ENCODE measurements around the gene CDK10.
"Not testable (repeated sequence)": the region's sequence is repeated elsewhere in the genome, so short reads cannot be mapped to it uniquely, and the experiment has no call there.

CDK10 gene

GRCh38 chr16:89696670-89697128 lies 10.2 kb downstream of the CDK10 start:
- DNase-seq: no peak

- DNase-seq: no peak
Measured at GRCh38 chr16:89697161-89697615, 10.7 kb downstream of the CDK10 start.

DNA sequence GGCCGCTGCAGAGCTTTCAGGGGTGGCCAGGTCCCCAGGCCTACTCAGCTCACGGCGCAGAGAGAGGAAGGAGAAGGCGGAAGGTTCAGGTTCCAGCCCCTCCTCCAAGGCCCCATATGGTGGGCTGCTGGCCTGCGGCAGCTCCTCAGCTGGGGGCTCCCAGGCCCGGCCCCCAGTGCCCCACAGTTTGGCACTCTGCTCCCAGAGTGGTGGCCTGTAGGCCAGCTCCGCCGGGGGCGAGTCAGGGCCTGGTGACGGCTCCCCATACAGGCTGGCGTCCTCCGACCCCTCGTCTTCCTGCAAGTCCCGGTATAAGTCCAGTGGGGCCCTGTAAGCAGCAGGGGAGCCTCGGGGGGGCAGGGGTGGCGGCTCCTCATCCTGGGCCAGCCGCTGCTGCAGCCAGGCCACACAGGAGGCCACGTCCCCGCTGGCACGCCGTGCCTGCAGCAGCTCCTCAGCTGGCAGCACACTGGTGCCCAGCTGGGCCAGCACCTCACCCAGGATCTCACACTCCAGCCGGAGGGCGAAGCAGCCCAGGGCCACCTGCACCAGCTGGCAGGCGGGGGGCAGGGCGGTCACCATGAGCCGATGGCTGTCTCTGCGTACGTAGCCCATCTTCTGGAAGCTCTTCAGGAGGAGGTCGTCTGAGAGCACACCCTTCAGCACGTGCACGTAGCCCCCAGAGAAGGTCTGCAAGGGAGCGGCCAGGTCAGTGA lies 11.3 kb downstream of the CDK10 start:
- DNase-seq: no peak

DNA sequence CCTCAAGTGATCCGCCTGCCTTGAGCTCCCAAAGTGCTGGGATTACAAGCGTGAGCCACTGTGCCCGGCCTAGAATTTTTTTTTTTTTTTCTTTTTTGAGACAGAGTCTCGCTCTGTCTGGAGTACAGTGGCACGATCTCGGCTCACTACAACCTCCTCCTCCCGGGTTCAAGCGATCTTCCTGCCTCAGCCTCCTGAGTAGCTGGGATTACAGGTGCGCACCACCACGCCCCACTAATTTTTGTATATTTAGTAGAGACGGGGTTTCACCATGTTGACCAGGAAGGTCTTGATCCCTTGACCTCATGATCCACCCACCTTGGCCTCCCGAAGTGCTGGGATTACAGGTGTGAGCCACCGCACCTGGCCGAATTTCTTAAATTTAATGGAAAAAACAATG lies 12.2 kb downstream of the CDK10 start:
- DNase-seq: not testable (repeated sequence)

DNA sequence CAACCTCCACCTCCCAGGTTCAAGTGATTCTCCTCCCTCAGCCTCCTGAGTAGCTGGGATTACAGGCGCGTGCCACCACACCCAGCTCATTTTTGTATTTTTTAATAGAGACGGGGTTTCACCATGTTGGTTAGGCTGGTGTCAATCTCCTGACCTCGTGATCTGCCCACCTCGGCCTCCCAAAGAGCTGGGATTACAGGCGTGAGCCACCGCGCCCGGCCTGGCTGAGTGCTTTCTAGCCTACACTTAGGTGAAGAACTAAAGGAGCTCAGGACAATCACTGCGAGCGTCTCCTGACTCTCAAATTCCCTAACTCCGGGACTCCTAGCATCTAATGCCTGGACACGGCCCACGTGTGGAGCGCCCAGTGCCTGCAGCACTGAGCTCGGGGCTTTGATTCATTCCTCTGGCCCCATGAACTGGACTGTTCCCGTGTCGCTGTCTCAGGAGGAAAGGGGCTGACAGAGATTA lies 13.2 kb downstream of the CDK10 start:
- DNase-seq: not testable (repeated sequence)

DNA sequence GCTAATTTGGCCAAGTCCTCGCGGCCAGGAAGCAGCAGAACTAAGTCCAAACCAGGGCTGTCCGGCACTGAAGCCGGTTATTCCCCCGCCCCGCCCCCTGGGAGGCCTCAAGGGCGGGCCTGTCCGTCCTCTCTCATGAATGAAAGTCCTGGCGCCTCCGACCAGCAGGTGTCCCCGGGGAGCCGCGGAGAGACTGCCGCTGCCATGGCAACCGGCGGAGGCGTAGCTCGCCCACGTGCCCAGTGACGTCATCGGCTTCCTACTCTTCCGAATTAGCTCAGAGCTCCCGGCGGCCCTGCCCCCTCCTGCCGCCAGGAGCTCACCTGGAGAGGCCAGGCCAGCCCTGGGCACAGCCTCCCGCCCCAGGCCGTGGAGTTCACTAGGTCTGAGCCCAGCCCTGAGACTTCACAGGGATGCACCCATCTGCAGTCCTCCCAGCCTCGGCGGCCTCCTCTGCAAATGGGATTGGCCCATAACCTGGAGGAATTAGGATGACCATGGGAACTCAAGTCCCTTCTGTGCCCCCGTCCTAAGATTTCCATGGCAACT lies 13.7 kb downstream of the CDK10 start:
- peak; percentile 97 for DNase-seq

DNA sequence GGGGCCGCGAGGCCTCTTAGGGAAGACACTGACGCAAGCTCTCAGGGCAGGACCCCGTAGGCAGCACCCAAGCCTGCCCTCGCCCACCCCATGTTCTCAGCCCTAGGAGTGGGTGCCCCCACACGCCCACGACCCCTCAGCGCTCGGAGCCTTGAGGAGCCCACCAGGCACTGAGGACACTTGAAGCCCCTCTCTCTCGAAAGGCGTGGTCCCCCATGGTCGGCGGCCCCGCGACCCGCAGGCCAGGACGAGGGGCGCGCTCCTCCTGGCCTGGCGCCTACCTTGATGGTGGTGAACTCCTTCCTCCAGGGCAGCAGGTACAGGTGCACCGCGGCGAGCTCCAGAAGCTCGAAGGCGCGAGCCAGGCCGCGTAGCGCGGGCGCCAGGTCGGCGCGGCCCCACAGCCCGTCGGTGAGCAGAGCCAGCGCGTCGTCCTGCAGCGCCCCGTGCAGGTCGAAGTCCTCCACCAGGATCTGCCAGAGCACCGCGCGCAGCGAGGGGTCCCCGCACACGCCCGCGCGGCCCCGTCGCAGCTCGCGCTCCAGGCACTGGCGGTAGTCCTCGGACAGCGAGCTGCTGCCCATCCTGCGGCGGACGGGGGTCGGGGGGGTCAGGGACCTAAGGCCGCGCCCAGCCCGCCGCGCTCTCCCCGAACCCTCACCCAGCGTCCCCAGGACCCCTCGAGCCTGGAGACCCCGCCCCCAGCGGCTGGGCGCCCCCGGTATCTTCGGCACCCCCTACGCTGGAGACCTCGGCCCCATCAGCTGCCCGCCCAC lies 14.3 kb downstream of the CDK10 start:
- peak; percentile 51 for DNase-seq

GRCh38 chr16:89701425-89702406 lies 15.2 kb downstream of the CDK10 start, which contains the start of gene SPATA2L:
Gene SPATA2L (minus strand): TSS chr16:89701705. CDS start chr16:89701232, 473 bp downstream.
- DNase-seq: peak; percentile 93

GRCh38 chr16:89704281-89704680 lies 17.8 kb downstream of the CDK10 start:
- DNase-seq: no peak

DNA sequence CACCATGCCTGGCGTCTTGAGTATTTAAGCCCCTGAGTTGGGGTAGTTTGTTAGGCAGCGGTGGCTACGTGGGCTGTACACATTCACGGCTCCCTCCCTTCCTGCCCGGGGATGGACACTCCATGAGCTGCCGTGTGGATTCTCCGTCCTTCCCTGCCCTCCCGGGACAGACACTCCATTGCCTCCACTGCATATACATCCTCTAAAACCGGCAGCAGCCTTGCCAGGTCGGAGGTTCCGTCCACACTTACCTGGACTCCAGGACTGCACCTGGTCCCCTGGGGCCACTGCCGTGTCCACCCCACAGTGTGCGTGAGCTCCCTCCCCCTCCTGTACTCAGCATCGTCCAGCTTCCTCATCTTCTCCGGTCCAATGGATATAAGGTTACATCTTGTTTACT lies 18.5 kb downstream of the CDK10 start:
- no peak for DNase-seq

- DNase-seq: no peak
Measured at GRCh38 chr16:89706518-89707260, 20.2 kb downstream of the CDK10 start.

GRCh38 chr16:89707695-89708094 lies 21.2 kb downstream of the CDK10 start:
- DNase-seq: no peak

GRCh38 chr16:89708481-89708931 lies 22.0 kb downstream of the CDK10 start:
- peak; percentile 23 for DNase-seq

DNA sequence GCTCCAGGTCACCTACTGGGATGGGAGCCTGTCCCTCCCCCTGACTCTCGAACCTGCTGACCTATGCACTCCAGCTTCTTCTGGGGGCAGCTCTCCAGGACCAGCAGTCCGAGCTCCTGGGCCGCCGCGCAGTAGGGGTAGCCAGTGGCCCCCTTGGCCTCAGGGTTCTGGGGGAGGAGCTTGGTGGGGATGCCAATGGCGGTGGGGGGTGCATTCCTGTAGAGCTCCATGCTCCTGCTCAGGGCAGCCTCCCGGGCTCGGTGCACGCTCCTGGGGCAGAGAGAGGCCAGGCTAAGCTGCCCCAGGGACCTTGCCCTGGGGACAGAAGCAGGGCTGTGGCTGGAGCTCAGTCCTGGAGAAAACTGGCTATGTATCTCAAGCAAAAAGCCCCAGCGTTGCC lies 22.7 kb downstream of the CDK10 start:
- no peak for DNase-seq

DNA sequence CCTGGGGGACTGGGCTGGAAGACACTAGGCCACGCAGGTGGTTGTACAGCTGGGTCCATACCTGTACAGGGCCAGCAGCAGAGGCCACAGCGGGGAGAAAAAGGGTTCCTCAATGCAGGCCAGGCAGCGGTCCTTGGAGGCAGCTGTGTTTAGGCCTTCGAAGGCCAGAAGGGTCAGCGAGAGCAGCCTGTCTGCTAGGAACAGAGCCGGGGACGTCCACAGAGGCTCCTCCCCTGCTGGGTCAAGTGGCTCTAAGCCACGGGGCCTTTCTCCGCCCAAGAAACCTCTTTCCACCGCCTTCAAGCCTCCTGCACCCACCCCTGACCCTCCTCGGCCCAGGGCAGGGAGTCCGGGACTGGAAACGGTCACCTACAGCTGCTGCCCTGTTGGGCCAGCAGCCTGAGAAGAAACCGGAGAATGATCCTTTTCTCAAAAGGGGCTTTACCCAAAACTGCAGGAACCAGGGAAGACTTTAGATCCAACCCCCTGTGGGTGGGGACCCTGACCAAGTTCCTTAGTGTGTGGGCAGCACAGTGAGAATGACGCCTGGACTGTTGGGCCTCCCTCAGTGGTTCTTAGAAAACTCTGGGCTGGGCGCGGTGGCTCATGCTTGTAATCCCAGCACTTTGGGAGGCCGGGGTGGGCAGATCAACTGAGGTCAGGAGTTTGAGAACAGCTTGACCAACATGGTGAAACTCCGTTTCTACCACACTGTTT lies 23.4 kb downstream of the CDK10 start:
- DNase-seq: no peak

DNA sequence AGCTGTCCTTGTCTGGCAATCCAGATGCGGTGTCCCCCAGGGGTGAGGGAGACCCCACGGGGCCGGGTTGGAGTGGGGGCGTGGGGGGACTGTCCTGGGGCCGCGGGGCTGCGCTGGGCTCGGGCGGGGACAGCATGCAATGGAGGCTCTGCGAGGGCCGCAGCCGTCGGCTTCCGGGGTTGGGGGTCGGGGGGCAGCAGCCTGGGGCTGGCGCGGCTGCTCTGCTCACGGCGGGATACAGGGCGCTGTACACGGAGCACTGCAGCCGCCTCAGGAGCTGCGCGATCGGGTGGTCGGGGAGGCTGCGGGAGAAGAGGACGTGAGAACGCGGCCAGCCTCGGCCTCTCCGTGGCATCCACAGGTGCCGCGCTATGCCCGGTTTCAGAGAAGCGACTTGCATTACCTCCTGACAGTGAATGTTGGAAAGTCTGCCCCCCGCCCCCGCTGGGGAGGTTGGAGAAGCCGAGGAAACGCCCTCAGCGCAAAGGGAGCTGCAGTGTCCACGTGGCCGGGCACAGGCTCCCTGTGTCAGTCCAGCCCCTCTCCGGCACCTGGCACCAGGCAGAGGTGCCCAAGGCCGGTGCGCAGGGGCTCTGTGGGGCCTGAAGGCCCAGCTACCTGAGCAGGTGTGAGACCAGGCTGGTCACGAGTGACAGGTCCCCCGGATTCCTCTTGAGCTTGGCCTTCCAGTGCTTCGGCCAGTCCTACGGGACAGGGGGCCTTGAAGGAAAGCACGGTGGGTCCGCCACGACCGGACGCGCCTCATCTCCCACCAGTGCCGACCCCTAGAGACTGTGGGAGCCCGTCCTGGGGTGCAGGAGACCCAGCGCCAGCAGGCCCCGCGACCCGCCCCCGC lies 24.4 kb downstream of the CDK10 start:
- DNase-seq: no peak

DNA sequence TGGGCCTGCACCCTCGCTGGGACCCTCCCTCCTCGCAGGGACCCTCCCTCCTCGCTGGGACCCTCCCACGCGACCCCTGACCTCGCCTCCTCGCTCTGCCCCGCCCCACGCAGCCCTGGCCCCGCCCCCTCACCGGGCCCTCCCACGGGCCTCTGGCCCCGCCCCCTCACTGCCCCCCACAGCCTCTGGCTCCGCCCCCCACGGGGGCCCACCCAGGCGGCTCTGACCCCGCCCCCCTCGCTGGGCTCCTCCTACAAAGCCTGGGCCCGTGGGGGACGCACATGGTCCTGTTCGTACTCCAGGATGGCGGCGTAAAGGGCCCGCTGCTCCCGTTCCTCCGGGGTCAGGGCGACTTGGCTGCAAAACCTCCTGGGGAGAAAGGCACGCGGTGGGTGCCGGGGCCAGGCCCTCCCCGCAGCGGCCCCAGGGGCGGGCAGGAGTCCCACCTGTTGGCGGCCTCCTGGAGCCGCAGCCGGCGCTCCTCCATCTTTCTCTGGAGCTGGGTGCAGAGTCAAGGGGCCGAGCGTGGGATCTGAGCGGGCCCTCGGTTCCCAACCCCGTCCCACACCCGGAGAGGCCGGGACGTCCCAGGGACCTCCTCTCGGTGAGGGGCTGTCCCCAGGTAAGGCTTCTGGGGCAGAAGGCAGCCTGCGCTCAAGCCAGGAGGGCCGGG lies 25.2 kb downstream of the CDK10 start:
- peak; percentile 80 for DNase-seq

DNA sequence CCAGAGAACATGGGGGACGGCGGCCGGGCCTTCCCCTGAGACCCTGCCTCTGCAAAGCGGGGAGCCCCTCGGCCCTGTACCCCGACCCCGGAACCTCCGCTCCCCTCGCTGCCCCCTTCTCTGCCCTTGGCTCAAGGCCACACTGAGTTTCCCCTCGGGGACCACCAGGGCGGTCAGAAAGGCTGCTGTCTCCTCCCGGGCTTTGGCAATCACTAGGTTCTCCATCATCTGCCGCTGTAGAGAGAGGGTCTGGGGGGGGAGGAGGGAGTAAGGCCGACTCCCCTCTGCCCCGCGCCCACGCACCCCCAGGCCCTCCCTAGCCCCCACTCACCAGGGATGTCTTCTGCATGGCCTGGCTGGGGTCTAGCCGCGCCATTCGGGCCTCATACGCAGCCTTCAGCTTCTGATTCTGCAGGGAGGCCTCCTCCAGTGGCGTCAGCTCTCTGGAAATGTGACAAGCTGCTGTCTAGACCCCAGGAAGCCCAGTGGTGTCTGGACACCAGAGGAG lies 25.8 kb downstream of the CDK10 start:
- DNase-seq: peak; percentile 19

- DNase-seq: no peak
Measured at GRCh38 chr16:89716493-89716892, 30.0 kb downstream of the CDK10 start.
